ENCODE results near the gene NHERF2.

Gene NHERF2

DNA sequence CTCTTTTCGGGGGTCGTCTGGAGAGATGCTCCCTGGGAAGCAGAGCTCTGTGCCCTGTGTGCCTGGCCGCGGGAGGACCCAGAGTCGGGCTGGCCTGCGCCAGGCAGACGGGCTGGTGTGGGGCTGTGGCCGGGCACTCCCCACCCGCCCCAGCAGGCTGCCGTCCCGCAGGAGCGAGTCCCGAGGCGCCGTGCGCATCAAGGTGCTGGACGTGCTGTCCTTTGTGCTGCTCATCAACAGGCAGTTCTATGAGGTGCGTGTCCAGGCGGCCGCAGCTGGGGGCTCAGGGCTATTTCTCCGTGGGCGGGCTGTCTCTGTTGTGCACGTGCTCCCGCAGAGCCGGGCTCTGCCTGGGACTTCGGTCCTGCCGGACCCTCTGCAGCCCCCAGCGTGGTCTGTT lies 36.1 kb downstream of the NHERF2 start:
- H2BK120ac ChIP-seq (ENCODE audit: low read depth, low read length): no peak overlapping the region
- no peak overlapping the region for H3K18ac ChIP-seq (ENCODE audit: low read length)
- H2AFZ ChIP-seq (ENCODE audit: low read length): no peak overlapping the region
- no peak overlapping the region for H3K14ac ChIP-seq (ENCODE audit: low read length)
- peaks cover 0 to 12% of the 10 kb centered on the region in 2 donors for H3K4me1 ChIP-seq (ENCODE audit: control insufficient read depth in 2 of 2, insufficient read depth in 1 of 2, low read depth in 1 of 2, low read length in 2 of 2)
- H4K91ac ChIP-seq (ENCODE audit: low read depth, low read length, poor library complexity): no peak overlapping the region
- no peaks in the 10 kb centered on the region for H3K79me1 ChIP-seq (ENCODE audit: low read depth, low read length)
- H3K9me3 ChIP-seq (replicated peaks in 1 of 2; ENCODE audit: control insufficient read depth in 2 of 2, insufficient read depth in 1 of 2, low read depth in 1 of 2, low read length in 2 of 2): peaks cover 0 to 5% of the 10 kb centered on the region in 2 donors
- H3K36me3 ChIP-seq (replicated peaks in 1 of 2; ENCODE audit: control insufficient read depth in 2 of 2, insufficient read depth in 2 of 2, low read length in 2 of 2): peaks cover 24 to 71% of the 10 kb centered on the region in 2 donors
- H3K4me2 ChIP-seq (ENCODE audit: insufficient read depth, low read length, poor library complexity, severe bottlenecking): no peak overlapping the region
- no peak overlapping the region for H3K4ac ChIP-seq (ENCODE audit: low read length)
- no peak overlapping the region for H2BK15ac ChIP-seq (ENCODE audit: low read length)
- no peak overlapping the region for H3K9ac ChIP-seq (ENCODE audit: low read depth, low read length, poor library complexity)
- H2BK5ac ChIP-seq (ENCODE audit: low read length): no peak overlapping the region
- H3K23ac ChIP-seq (ENCODE audit: low read depth, low read length, poor library complexity): no peak overlapping the region
- no peak for DNase-seq (ENCODE audit: low spot score)
- H4K8ac ChIP-seq (ENCODE audit: low read depth, low read length): no peak overlapping the region
- no peak overlapping the region for H3K27ac ChIP-seq (replicated peaks; ENCODE audit: low read length)
- H2BK12ac ChIP-seq (ENCODE audit: low read length): no peak overlapping the region
- H3K27me3 ChIP-seq (ENCODE audit: control insufficient read depth in 3 of 3, insufficient read depth in 3 of 3, low read depth in 1 of 3, low read length in 3 of 3): no peaks in the 10 kb centered on the region
- no CpG with 5 or more reads among the region's 28 CpGs for WGBS, 2 donors (ENCODE audit: extremely low coverage in 2 of 2, insufficient read length in 2 of 2, insufficient replicate concordance in 1 of 2)
- no peak overlapping the region for H2AK5ac ChIP-seq (ENCODE audit: low read depth, low read length)
- no peak overlapping the region for H3K4me3 ChIP-seq (ENCODE audit: low read length in 2 of 2)

DNA sequence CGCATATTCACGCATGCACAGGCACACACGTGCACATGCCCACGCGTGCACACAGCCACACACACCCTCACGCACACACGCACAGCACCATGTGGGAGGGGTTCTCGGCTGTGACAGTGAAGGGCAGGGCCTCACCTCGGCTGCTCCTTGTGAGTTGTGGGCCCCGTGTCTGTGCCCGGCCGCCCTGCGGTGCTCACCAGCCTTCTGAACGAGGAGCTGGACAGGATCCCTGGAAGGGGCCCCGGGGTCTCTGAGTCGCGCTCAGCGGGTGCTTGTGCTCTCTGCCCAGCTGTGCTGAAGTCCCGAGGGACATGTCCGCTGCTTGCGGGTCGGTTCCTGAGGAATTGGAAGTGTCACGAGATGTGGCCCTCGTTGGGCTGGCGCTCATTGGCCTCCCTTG lies 37.2 kb downstream of the NHERF2 start:
- Histone ChIP-seq H2AK5ac (ENCODE audit: low read depth, low read length) (peak overlapping the region; percentile 28), H3K79me1 (ENCODE audit: low read depth, low read length) (no peaks in the 10 kb centered on the region), H2BK12ac (ENCODE audit: low read length) (peak overlapping the region; percentile 73), H3K27me3 (ENCODE audit: control insufficient read depth in 3 of 3, insufficient read depth in 3 of 3, low read depth in 1 of 3, low read length in 3 of 3) (no peaks in the 10 kb centered on the region), H4K8ac (ENCODE audit: low read depth, low read length) (peak overlapping the region; percentile 6), H4K91ac (ENCODE audit: low read depth, low read length, poor library complexity) (no peak overlapping the region), H3K9ac (ENCODE audit: low read depth, low read length, poor library complexity) (peak overlapping the region; percentile 60), H2AFZ (ENCODE audit: low read length) (no peak overlapping the region), H3K14ac (ENCODE audit: low read length) (no peak overlapping the region), H3K18ac (ENCODE audit: low read length) (no peak overlapping the region), H3K36me3 (replicated peaks in 1 of 2; ENCODE audit: control insufficient read depth in 2 of 2, insufficient read depth in 2 of 2, low read length in 2 of 2) (peaks cover 28 to 72% of the 10 kb centered on the region in 2 donors), H2BK15ac (ENCODE audit: low read length) (no peak overlapping the region), H3K9me3 (replicated peaks in 1 of 2; ENCODE audit: control insufficient read depth in 2 of 2, insufficient read depth in 1 of 2, low read depth in 1 of 2, low read length in 2 of 2) (peaks cover 0 to 5% of the 10 kb centered on the region in 2 donors), H3K4ac (ENCODE audit: low read length) (no peak overlapping the region), H3K23ac (ENCODE audit: low read depth, low read length, poor library complexity) (peak overlapping the region; percentile 89), H3K4me2 (ENCODE audit: insufficient read depth, low read length, poor library complexity, severe bottlenecking) (no peak overlapping the region), H3K4me3 (ENCODE audit: low read length in 2 of 2) (no peak overlapping the region), H3K4me1 (ENCODE audit: control insufficient read depth in 2 of 2, insufficient read depth in 1 of 2, low read depth in 1 of 2, low read length in 2 of 2) (peaks cover 0 to 2% of the 10 kb centered on the region in 2 donors), H3K27ac (replicated peaks; ENCODE audit: low read length) (no peak overlapping the region), H2BK120ac (ENCODE audit: low read depth, low read length) (peak overlapping the region; percentile 8), H2BK5ac (ENCODE audit: low read length) (peak overlapping the region; percentile 10)
- DNase-seq (ENCODE audit: low spot score): no peak
- WGBS, 2 donors (ENCODE audit: extremely low coverage in 2 of 2, insufficient read length in 2 of 2, insufficient replicate concordance in 1 of 2): no CpG with 5 or more reads among the region's 25 CpGs

DNA sequence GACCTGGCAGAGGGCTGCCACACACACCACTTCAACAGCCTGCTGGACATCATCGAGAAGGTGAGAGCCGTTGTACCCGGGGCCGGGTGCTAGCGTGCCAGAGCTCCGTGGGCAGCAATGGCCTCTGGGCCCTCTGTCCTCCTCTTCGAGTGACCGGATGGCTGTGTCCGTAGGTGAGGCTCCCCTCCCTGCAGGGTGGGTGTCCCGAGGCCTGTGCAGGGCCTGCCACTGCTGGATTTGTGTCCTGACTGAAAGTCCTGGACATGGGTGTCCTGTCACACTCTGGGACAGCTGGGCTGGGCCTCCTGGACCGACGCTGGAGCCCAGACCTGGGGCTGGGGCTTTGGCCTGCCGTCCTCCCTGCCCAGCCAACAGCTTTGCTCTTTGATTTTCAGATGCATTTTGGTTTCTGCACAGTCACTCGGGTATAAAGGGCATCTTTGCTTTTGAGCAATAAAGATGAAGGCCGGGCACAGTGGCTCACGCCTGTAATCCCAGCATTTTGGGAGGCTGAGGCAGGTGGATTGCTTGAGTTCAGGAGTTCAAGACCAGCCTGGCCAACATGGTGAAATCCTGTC lies 37.8 kb downstream of the NHERF2 start:
- Histone ChIP-seq H2AK5ac (ENCODE audit: low read depth, low read length) (no peak overlapping the region), H3K4me1 (ENCODE audit: control insufficient read depth in 2 of 2, insufficient read depth in 1 of 2, low read depth in 1 of 2, low read length in 2 of 2) (peaks cover 0 to 2% of the 10 kb centered on the region in 2 donors), H3K4me3 (ENCODE audit: low read length in 2 of 2) (no peak overlapping the region), H2BK120ac (ENCODE audit: low read depth, low read length) (no peak overlapping the region), H3K14ac (ENCODE audit: low read length) (no peak overlapping the region), H4K91ac (ENCODE audit: low read depth, low read length, poor library complexity) (no peak overlapping the region), H3K79me1 (ENCODE audit: low read depth, low read length) (no peaks in the 10 kb centered on the region), H2BK5ac (ENCODE audit: low read length) (peak overlapping the region; percentile 10), H3K9ac (ENCODE audit: low read depth, low read length, poor library complexity) (no peak overlapping the region), H4K8ac (ENCODE audit: low read depth, low read length) (peak overlapping the region; percentile 6), H3K27me3 (ENCODE audit: control insufficient read depth in 3 of 3, insufficient read depth in 3 of 3, low read depth in 1 of 3, low read length in 3 of 3) (no peaks in the 10 kb centered on the region), H3K36me3 (replicated peaks in 1 of 2; ENCODE audit: control insufficient read depth in 2 of 2, insufficient read depth in 2 of 2, low read length in 2 of 2) (peaks cover 28 to 74% of the 10 kb centered on the region in 2 donors), H3K9me3 (replicated peaks in 1 of 2; ENCODE audit: control insufficient read depth in 2 of 2, insufficient read depth in 1 of 2, low read depth in 1 of 2, low read length in 2 of 2) (peaks cover 0 to 5% of the 10 kb centered on the region in 2 donors), H2AFZ (ENCODE audit: low read length) (no peak overlapping the region), H3K27ac (replicated peaks; ENCODE audit: low read length) (no peak overlapping the region), H2BK15ac (ENCODE audit: low read length) (no peak overlapping the region), H3K18ac (ENCODE audit: low read length) (no peak overlapping the region), H3K4me2 (ENCODE audit: insufficient read depth, low read length, poor library complexity, severe bottlenecking) (no peak overlapping the region), H2BK12ac (ENCODE audit: low read length) (no peak overlapping the region), H3K23ac (ENCODE audit: low read depth, low read length, poor library complexity) (no peak overlapping the region), H3K4ac (ENCODE audit: low read length) (no peak overlapping the region)
- WGBS, 2 donors (ENCODE audit: extremely low coverage in 2 of 2, insufficient read length in 2 of 2, insufficient replicate concordance in 1 of 2): no CpG with 5 or more reads among the region's 16 CpGs
- DNase-seq (ENCODE audit: low spot score): no peak

DNA sequence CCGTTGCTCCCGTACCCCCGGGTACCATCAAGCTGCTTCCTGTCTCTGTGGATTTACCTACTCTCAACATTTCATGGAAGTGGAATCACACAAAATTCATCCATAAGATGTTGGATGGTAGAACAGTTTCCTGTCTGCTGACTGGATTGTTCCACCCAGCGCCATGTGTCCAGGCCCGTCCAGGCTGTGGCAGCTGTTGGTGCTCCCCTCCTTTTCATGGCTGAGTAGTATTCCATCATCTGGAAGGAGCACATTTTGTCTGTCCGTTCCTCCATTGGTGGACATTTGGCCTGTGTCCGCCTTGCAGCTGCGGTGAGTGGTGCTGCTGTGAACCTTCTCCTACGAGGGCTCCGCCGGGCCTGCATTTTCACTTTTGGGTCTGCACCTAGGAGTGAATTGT lies 39.4 kb downstream of the NHERF2 start:
- H4K91ac ChIP-seq (ENCODE audit: low read depth, low read length, poor library complexity): no peak overlapping the region
- H3K4me1 ChIP-seq (ENCODE audit: control insufficient read depth in 2 of 2, insufficient read depth in 1 of 2, low read depth in 1 of 2, low read length in 2 of 2): no peaks in the 10 kb centered on the region
- H3K23ac ChIP-seq (ENCODE audit: low read depth, low read length, poor library complexity): no peak overlapping the region
- H4K8ac ChIP-seq (ENCODE audit: low read depth, low read length): no peak overlapping the region
- no peak overlapping the region for H2BK15ac ChIP-seq (ENCODE audit: low read length)
- DNase-seq (ENCODE audit: low spot score): no peak
- H3K4ac ChIP-seq (ENCODE audit: low read length): no peak overlapping the region
- no peak overlapping the region for H2BK12ac ChIP-seq (ENCODE audit: low read length)
- WGBS, 2 donors (ENCODE audit: extremely low coverage in 2 of 2, insufficient read length in 2 of 2, insufficient replicate concordance in 1 of 2): no CpG with 5 or more reads among the region's 11 CpGs
- no peak overlapping the region for H3K27ac ChIP-seq (replicated peaks; ENCODE audit: low read length)
- no peak overlapping the region for H2BK120ac ChIP-seq (ENCODE audit: low read depth, low read length)
- H3K36me3 ChIP-seq (replicated peaks in 1 of 2; ENCODE audit: control insufficient read depth in 2 of 2, insufficient read depth in 2 of 2, low read length in 2 of 2): peaks cover 32 to 75% of the 10 kb centered on the region in 2 donors
- no peak overlapping the region for H3K4me2 ChIP-seq (ENCODE audit: insufficient read depth, low read length, poor library complexity, severe bottlenecking)
- H2AK5ac ChIP-seq (ENCODE audit: low read depth, low read length): no peak overlapping the region
- no peak overlapping the region for H2BK5ac ChIP-seq (ENCODE audit: low read length)
- peaks cover 0 to 5% of the 10 kb centered on the region in 2 donors for H3K9me3 ChIP-seq (replicated peaks in 1 of 2; ENCODE audit: control insufficient read depth in 2 of 2, insufficient read depth in 1 of 2, low read depth in 1 of 2, low read length in 2 of 2)
- peak overlapping the region in 1 of 2 donors; percentile 45 for H3K4me3 ChIP-seq (ENCODE audit: low read length in 2 of 2)
- H3K9ac ChIP-seq (ENCODE audit: low read depth, low read length, poor library complexity): no peak overlapping the region
- no peak overlapping the region for H3K14ac ChIP-seq (ENCODE audit: low read length)
- H2AFZ ChIP-seq (ENCODE audit: low read length): no peak overlapping the region
- no peaks in the 10 kb centered on the region for H3K79me1 ChIP-seq (ENCODE audit: low read depth, low read length)
- H3K18ac ChIP-seq (ENCODE audit: low read length): no peak overlapping the region
- no peaks in the 10 kb centered on the region for H3K27me3 ChIP-seq (ENCODE audit: control insufficient read depth in 3 of 3, insufficient read depth in 3 of 3, low read depth in 1 of 3, low read length in 3 of 3)

Measured in neuronal stem cell (in vitro differentiated cells).